GM04504 (cell line): ENCODE results near the gene FOXD2.

Source experiments
- DNase-seq: peaks from one replicate; pipeline ENCODE4 v3.0.0-alpha.2; 2012; ENCODE audit warnings: low read depth

Gene FOXD2

DNA sequence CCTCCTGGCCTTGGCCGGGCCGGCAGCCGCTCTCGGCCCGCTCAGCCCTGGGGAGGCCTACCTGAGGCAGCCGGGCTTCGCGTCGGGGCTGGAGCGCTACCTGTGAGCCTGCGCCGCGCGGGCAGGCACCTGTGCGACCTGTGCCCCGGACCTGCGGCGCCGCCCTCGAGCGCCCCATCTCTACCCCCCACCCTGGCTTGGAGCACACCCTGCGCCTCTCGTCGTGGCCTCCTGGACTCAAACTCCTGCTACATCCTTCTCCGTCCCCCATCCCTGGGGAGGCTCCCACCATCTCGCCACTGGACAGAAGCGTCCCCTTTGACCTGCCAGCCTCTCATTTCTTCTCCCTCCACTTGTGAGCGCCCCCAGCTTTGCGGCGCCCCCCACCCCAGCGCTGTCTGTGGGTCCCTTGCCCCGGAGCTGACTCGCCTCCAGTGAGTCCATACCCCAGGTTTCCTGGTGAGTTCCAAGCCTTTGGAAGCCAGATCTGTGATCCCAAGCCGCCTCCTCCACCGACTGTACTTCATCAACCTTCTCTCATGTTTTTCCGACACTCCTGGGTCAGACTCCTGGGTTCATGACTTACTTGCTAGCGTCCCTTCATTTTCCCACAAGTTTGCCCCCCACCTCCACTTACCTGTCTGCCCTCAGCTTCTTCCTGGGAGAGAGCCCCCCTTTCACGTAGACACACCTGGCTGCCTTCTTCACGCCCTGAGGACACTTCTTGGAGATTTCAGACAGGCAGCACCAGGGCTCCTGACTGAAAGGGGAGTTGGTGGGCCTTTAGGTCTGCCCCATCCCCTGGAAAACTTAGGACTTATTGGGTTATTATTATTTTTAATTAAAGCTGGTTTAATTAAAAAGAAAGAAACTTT is 20.4 kb upstream of the FOXD2 start:
- no peak for DNase-seq

GRCh38 chr1:47418122-47418521 is 19.7 kb upstream of the FOXD2 start:
- no peak for DNase-seq

DNA sequence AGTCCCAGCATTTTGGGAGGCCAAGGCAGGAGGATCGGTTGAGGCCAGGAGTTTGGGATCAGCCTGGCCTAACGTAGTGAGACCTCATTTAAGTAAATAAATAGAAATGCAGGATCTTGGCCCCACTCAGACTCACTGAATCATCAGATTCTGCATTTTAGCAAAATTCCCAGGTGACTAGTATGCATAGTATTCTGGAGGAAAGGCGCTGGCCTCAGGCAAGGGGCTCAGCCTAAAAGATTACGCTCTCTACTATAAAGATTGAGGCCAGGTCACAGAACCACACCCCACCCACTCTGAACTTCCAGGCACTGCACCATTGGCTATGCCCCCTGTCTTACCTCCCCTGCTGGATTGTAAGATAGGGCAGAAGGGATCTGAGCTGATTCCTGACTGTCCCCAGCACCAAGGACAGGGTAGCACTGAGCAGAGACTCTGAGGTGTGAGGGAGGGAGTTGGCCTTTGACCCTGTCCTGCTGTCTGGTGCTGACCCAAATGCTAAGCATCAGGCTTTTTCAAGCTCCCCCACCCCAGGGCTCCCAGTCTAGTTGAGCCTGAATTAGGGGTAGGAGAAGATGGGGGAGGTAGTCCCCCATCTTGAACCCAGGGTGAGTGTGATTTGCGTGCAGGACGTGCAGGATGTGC is 19.0 kb upstream of the FOXD2 start:
- DNase-seq = no peak

DNA sequence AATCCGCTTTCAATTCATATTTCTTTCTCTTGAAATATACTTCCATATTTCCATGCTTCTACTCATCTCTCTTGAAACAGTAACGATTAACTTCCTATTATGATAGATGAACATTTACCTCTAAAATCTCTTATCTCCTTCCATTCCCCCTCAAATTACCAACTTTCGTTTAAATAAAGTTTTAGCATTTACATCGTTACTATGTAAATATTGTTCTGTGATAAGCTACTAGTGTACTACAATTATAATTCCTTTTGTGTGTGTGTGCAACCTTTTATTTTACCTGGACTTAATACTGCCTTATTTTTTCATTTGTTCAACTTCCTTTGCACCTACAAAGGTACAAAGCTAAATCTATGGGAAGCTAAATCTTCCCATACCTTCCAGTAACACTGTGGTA is 17.3 kb upstream of the FOXD2 start:
- no peak for DNase-seq

GRCh38 chr1:47423872-47424271 is 14.0 kb upstream of the FOXD2 start:
- no peak for DNase-seq

DNA sequence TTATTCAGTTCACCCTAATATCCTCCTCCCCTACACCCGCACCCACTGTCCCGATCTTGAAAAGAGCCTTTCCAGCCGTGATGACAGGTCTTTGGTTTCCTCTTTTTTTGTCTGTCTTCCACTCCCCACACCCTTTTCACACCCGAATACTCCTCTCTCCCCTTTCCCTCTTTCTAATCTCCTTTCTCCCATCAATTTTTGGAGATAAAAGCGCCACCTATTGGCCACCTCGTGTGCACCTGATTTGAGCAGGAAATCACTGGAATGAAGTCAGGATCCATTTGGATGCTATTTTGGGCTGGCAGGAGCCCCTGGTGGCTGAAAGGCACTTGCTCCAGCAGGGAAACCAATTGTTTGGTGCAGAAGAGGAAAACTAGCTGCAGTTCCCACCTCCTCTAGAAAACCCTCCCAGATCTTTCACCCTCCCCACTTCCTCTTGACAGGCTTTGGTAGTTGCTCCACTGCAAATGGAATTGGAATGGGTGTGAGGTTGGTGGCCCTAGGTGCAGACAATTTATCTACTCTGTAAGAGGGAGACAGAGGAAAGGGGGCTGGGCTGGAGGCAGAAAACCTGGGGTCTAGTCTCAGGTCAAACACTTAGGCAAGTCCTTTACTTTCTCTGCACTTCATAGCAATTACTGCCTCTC is 13.4 kb upstream of the FOXD2 start:
- DNase-seq = no peak

DNA sequence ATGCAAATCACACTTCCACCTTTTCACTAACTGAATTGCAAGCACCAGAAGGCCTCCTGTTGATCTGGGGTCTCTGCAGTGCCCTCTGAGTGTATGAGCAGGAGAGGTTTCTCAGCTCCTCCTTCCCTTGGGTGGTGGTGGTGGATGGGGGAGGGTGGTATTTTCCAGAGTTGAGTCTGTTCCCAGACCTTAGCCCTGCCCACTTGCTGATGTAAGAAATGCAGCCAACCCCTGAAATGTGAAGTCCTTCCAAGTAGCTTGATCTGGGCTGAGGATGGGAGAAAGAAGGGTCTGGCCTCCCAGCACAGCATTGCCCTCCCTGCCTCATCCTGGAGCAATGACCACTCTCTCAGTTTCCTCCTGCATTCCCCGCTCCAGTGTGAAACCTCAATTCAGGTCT is 6.3 kb upstream of the FOXD2 start:
- DNase-seq = no peak

- DNase-seq = peak; percentile 66
These were observed 5.5 kb upstream of the FOXD2 start for GRCh38 chr1:47432071-47433036.

- DNase-seq = no peak
These were observed 4.8 kb upstream of the FOXD2 start for GRCh38 chr1:47433037-47433421.

DNA sequence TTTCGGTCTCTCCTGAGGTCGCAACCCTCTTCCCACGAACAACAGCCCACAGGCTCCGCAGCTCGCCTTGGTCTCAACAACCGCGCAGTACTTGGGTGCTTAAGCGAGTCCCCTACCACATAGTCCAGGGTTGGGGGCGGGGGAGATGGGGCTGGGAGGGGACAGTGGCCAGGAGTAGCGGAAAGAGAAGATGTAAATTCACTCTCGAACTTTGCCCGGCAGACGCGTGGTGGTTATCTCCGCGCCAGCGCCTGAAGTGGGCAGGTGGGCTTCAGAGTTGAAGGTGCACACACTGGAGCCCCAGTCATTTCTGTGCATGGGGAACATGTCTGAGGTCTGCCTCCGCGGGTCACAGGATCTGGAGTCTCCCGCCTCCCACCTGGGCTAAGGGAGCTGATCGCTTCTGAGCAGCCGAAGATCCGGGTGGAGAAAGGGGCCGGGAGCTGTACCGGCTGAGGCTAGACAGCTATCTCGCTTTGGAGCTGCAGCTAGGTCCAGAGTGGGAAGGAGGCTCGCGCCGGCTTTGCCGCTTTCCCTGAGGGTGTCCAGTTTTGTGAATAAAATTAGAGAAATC is 4.3 kb upstream of the FOXD2 start:
- no peak for DNase-seq

- no peak for DNase-seq
These were observed 3.6 kb upstream of the FOXD2 start for GRCh38 chr1:47434051-47434842.

GRCh38 chr1:47435506-47436303 is 2.1 kb upstream of the FOXD2 start:
- DNase-seq = no peak

GRCh38 chr1:47436304-47436978 is 1.4 kb upstream of the FOXD2 start:
- DNase-seq = no peak

- no peak for DNase-seq
These were observed 831 bp upstream of the FOXD2 start for GRCh38 chr1:47436979-47437446.

DNA sequence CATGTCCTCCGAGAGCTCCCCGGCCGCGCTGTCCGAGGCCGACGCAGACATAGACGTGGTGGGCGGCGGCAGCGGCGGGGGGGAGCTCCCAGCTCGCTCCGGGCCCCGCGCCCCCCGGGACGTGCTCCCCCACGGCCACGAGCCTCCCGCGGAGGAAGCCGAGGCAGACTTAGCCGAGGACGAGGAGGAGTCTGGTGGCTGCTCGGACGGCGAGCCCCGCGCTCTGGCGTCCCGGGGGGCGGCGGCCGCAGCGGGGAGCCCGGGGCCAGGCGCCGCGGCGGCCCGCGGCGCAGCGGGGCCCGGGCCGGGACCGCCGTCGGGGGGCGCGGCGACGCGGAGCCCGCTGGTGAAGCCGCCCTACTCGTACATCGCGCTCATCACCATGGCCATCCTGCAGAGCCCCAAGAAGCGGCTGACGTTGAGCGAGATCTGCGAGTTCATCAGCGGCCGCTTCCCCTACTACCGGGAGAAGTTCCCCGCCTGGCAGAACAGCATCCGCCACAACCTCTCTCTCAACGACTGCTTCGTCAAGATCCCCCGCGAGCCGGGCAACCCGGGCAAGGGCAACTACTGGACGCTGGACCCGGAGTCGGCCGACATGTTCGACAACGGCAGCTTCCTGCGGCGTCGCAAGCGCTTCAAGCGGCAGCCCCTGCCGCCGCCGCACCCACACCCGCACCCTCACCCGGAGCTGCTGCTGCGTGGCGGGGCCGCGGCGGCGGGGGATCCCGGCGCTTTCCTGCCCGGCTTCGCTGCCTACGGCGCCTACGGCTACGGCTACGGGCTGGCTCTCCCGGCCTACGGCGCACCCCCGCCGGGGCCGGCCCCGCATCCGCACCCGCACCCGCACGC is 547 bp downstream of the FOXD2 start:
- no peak for DNase-seq

GRCh38 chr1:47439017-47439818 is 1.4 kb downstream of the FOXD2 start:
- DNase-seq = no peak

- no peak for DNase-seq
These were observed 2.2 kb downstream of the FOXD2 start for GRCh38 chr1:47439819-47440598.
